Measurements from ENCODE around the gene MCM3AP.

Gene MCM3AP

GRCh38 chr21:46219591-46220239 is 65.7 kb downstream of the MCM3AP start:
- Mint-ChIP-seq H3K27me3 (ENCODE audit: low read depth) (peaks cover 7% of the 10 kb centered on the region), H3K36me3 (ENCODE audit: low read depth) (peaks cover 34% of the 10 kb centered on the region), H3K9me3 (no peaks in the 10 kb centered on the region), H3K4me1 (peaks cover 6% of the 10 kb centered on the region), H3K4me3 (no peak overlapping the region), H3K27ac (no peak overlapping the region)
- no peak for TF ChIP-seq CTCF (IDR thresholded peaks at IDR 0.05; ENCODE audit: unreplicated experiment in 3 of 3)

- no peak overlapping the region for H3K27ac Mint-ChIP-seq
- peaks cover 2% of the 10 kb centered on the region for H3K27me3 Mint-ChIP-seq (ENCODE audit: low read depth)
- no peak overlapping the region for H3K4me3 Mint-ChIP-seq
- TF ChIP-seq CTCF (IDR thresholded peaks at IDR 0.05; ENCODE audit: unreplicated experiment in 3 of 3): no peak
- peaks cover 2% of the 10 kb centered on the region for H3K4me1 Mint-ChIP-seq
- H3K9me3 Mint-ChIP-seq: no peaks in the 10 kb centered on the region
- H3K36me3 Mint-ChIP-seq (ENCODE audit: low read depth): peaks cover 29% of the 10 kb centered on the region
Measured at GRCh38 chr21:46218906-46219590, 66.4 kb downstream of the MCM3AP start.

- no peak for TF ChIP-seq CTCF (IDR thresholded peaks at IDR 0.05; ENCODE audit: unreplicated experiment in 3 of 3)
Measured at GRCh38 chr21:46217511-46218196, 67.8 kb downstream of the MCM3AP start.

GRCh38 chr21:46216132-46216747 is 69.2 kb downstream of the MCM3AP start:
- no peaks in the 10 kb centered on the region for H3K4me1 Mint-ChIP-seq
- H3K9me3 Mint-ChIP-seq: no peaks in the 10 kb centered on the region
- no peak overlapping the region for H3K27ac Mint-ChIP-seq
- H3K4me3 Mint-ChIP-seq: no peak overlapping the region
- H3K27me3 Mint-ChIP-seq (ENCODE audit: low read depth): no peaks in the 10 kb centered on the region
- TF ChIP-seq CTCF (IDR thresholded peaks at IDR 0.05; ENCODE audit: unreplicated experiment in 3 of 3): no peak
- H3K36me3 Mint-ChIP-seq (ENCODE audit: low read depth): peaks cover 31% of the 10 kb centered on the region

More at GRCh38 chr21:46217511-46218196, 67.8 kb downstream of the MCM3AP start:
- Mint-ChIP-seq H3K27me3 (ENCODE audit: low read depth) (no peaks in the 10 kb centered on the region), H3K9me3 (no peaks in the 10 kb centered on the region), H3K27ac (no peak overlapping the region), H3K4me1 (no peaks in the 10 kb centered on the region), H3K36me3 (ENCODE audit: low read depth) (peaks cover 36% of the 10 kb centered on the region), H3K4me3 (no peak overlapping the region)

GRCh38 chr21:46215436-46216131 is 69.8 kb downstream of the MCM3AP start:
- H3K4me3 Mint-ChIP-seq: no peak overlapping the region
- no peaks in the 10 kb centered on the region for H3K9me3 Mint-ChIP-seq
- no peak overlapping the region for H3K27ac Mint-ChIP-seq

More at GRCh38 chr21:46215436-46216131, 69.8 kb downstream of the MCM3AP start:
- H3K36me3 Mint-ChIP-seq (ENCODE audit: low read depth): peaks cover 28% of the 10 kb centered on the region
- no peak for TF ChIP-seq CTCF (IDR thresholded peaks at IDR 0.05; ENCODE audit: unreplicated experiment in 3 of 3)
- no peaks in the 10 kb centered on the region for H3K27me3 Mint-ChIP-seq (ENCODE audit: low read depth)
- no peaks in the 10 kb centered on the region for H3K4me1 Mint-ChIP-seq
